Naive B cell (primary cell): ENCODE measurements around the gene TP53I11. TPM values are rescaled to one million over a fixed set of nuclear protein-coding genes. Genes with fewer than 3 reads are reported as not detected.

ENCODE experiments used
- ATAC-seq, 2 donors: fragments of 150-1000 bp; cut with Tn5 transposase; 2 replicates each; pipeline ENCODE4 v1.10.0; 2021; ENCODE audit warnings: low read depth in 2 of 2, mild to moderate bottlenecking in 2 of 2, moderate library complexity in 2 of 2
- DNase-seq: peaks from one replicate; pipeline ENCODE4 v3.0.0; 2022
- H3K27ac Mint-ChIP-seq, 6 donors: one replicate each; pipeline ENCODE4 v1.8.0; 2020 to 2022; ENCODE audit warnings: mild to moderate bottlenecking in 6 of 6, mixed read lengths in 6 of 6, moderate library complexity in 5 of 6, inconsistent platforms in 2 of 6
- H3K27me3 Mint-ChIP-seq, 3 donors: one replicate each; pipeline ENCODE4 v1.8.0; 2021 to 2022; ENCODE audit warnings: mixed read lengths in 3 of 3, mild to moderate bottlenecking in 1 of 3
- H3K36me3 Mint-ChIP-seq, 2 donors: one replicate each; pipeline ENCODE4 v1.8.0; 2020 to 2022; ENCODE audit warnings: mixed read lengths in 2 of 2, inconsistent platforms in 1 of 2, mild to moderate bottlenecking in 1 of 2
- H3K4me1 Mint-ChIP-seq, 3 donors: one replicate each; pipeline ENCODE4 v1.8.0; 2020 to 2022; ENCODE audit warnings: mixed read lengths in 3 of 3, inconsistent platforms in 1 of 3, mild to moderate bottlenecking in 1 of 3, moderate library complexity in 1 of 3
- H3K4me3 Mint-ChIP-seq, 8 donors: one replicate each; pipeline ENCODE4 v1.8.0; 2020 to 2022; ENCODE audit warnings: mild to moderate bottlenecking in 8 of 8, mixed read lengths in 8 of 8, moderate library complexity in 8 of 8, inconsistent platforms in 2 of 8
- H3K9me3 Mint-ChIP-seq, 7 donors: one replicate each; pipeline ENCODE4 v1.8.0; 2020 to 2022; ENCODE audit warnings: mixed read lengths in 7 of 7, mild to moderate bottlenecking in 5 of 7, inconsistent platforms in 2 of 7, moderate library complexity in 1 of 7
- polyA plus RNA-seq, 6 donors: library from polyadenylated mRNA; unstranded; fragments of 300-500 nt; fragmentation: Illumina TruSeq; gene quantifications; one replicate each; pipeline ENCODE4 v1.2.3, GENCODE V29; 2021; ENCODE audit warnings: low read depth in 6 of 6

Gene TP53I11
- polyA plus RNA-seq, 6 donors from 2014 or later = 29.7 to 68.5 (median 39.4) TPM

DNA sequence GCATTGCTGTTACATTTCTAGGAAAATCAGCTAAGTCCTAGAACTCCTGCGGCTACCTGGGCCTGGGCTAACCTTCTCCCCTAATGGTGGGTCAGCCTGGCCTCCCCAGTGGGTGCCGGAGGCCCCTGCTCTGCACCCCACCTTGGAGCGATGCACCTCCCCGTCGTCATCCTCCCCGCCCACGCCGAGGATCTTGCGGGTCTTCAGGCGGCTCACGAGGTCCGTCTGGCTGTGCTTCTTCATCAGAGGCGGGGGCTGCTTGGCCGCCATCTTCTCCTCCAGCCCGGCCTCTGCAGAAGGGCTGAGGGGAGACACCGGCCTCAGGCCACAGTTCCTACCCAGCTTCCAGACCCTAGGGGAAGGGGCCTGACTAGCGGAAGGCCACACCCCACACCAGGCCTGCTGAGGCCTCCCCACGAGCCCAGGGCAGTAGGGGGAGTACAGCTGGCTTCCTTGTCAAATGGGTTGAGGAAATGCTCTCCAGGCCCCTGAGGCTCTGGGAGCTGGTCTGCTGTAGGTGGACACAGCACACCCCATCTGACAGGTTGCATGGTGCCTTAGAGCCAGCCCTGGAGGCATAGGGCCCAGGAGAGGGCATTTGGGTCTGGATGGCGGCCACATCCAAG is 12.5 kb downstream of the TP53I11 start:
- H3K27ac Mint-ChIP-seq = no peak overlapping the region
- DNase-seq (no peak), ATAC-seq (no peak)
- H3K4me1 Mint-ChIP-seq = peaks cover 42 to 57% (median 43%) of the 10 kb centered on the region in 3 donors
- H3K9me3 Mint-ChIP-seq = no peaks in the 10 kb centered on the region
- H3K27me3 Mint-ChIP-seq = no peaks in the 10 kb centered on the region
- H3K4me3 Mint-ChIP-seq = no peak overlapping the region
- peaks cover 5 to 9% of the 10 kb centered on the region in 2 donors for H3K36me3 Mint-ChIP-seq

DNA sequence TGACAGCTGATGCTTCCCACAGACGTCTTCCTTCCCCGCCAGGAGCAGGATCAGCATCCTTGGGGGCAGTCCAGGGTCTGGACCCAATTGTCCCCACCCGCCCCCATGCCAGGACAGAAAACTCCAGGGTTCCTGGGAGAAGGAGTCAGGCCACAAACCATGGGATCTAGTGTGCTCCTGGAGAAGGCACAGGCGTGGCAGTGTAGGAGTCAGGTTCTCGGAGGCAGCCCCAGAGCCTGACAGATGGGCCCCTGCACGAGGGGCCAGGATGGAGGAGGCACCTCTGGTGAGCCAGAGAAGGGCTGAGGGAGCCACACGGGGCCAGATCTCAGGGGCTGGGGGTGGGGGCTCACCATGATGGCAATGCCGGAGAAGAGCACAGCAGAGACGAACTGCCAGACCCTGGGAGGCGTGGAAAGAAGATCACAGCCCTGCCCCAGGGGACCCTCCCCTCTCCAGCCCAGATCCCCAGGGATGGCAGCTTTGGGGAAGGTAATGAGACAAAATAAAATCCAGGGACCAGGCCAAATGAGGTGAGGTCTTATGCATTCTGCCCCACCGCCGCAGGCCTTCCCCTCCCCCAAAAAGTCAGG is 13.6 kb downstream of the TP53I11 start:
- Mint-ChIP-seq H3K4me3 (peak overlapping the region in 1 of 8 donors; percentile 16), H3K27ac (peak overlapping the region in 1 of 6 donors; percentile 78), H3K27me3 (no peaks in the 10 kb centered on the region), H3K4me1 (peaks cover 30 to 46% (median 31%) of the 10 kb centered on the region in 3 donors), H3K36me3 (peaks cover 5 to 9% of the 10 kb centered on the region in 2 donors), H3K9me3 (no peaks in the 10 kb centered on the region)
- DNase-seq (no peak), ATAC-seq (peak in 1 of 2 donors; percentile 6)

DNA sequence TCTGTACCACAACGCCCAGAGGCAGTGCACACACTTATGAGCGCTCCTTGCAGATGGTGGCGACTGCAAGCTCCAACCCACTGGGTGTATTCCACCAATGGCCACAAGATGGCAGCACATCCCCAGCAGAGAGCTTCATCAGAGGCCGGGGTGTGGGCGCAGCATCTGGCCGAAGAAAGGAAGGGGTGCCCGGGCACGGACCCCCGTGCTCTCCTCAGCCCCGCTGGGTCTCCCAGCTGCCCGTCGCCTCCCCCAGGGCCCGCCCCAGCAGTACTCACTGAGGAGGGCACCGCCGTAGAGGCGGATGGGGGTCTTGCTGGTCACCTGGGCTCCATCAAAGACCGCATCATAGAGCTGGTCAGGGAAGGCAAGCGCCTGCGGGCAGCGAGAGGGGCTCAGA is 14.2 kb downstream of the TP53I11 start:
- H3K9me3 Mint-ChIP-seq = no peaks in the 10 kb centered on the region
- peak; percentile 78 to 90 for ATAC-seq
- peak; percentile 77 for DNase-seq
- peaks cover 25 to 41% (median 26%) of the 10 kb centered on the region in 3 donors for H3K4me1 Mint-ChIP-seq
- peak overlapping the region in 1 of 8 donors; percentile 64 for H3K4me3 Mint-ChIP-seq
- H3K27ac Mint-ChIP-seq = peak overlapping the region in 1 of 6 donors; percentile 16
- peaks cover 5 to 9% of the 10 kb centered on the region in 2 donors for H3K36me3 Mint-ChIP-seq
- H3K27me3 Mint-ChIP-seq = no peaks in the 10 kb centered on the region

DNA sequence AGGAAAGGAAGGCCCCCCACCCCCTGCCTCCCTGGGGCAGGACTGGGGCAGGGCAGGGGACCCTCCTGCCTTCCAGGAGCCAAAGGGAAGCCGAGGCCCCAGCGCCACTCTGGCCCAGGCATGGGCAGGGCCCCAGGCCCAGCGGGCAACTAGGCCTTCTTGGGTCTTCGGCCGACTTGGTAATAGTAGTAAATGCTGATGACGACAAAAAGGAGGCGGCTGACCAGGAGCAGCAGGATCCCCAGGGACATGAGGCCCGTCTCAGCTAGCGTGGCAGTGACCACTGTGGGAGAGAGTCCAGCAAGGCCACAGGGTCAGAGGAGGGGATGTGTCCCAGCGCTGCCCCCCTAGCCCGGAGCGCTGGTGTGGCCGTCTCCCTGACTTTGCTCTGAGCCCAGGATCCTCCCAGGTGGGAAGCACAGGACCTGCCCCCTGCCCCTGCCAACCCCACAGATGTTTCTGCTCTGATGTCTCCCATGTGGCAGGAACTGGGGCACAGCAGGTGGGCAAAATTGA is 15.9 kb downstream of the TP53I11 start:
- H3K4me1 Mint-ChIP-seq = peaks cover 9 to 23% (median 11%) of the 10 kb centered on the region in 3 donors
- no peak overlapping the region for H3K4me3 Mint-ChIP-seq

DNA sequence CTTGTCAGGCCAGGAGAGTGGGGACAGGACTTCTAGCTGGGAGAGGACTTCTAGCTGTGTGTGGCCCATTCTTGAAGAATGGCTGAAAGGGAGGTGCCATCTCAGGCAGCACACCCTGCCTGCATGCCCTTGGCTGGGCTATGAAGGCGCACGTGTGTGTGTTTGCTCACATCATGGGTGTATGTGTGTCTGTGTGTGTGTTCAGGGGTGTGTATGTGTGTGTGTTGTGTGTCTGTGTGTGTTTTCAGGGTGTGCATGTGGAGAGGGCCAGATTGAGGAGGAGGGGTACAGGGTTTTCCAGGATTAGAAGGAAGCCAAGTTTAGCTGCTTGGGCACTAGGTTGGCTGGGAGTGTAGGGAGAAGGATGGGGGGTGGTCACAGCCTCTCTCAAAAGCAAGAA is 16.6 kb downstream of the TP53I11 start:
- Mint-ChIP-seq H3K4me1 (peaks cover 3 to 17% (median 8%) of the 10 kb centered on the region in 3 donors), H3K4me3 (no peak overlapping the region), H3K36me3 (peaks cover 5 to 18% of the 10 kb centered on the region in 2 donors), H3K27me3 (no peaks in the 10 kb centered on the region), H3K27ac (peak overlapping the region in 2 of 6 donors; percentile 9 to 64), H3K9me3 (no peaks in the 10 kb centered on the region)
- no peak for ATAC-seq
- DNase-seq = no peak

More for the DNA sequence above, 15.9 kb downstream of the TP53I11 start:
- Mint-ChIP-seq H3K9me3 (no peaks in the 10 kb centered on the region), H3K27me3 (no peaks in the 10 kb centered on the region), H3K27ac (no peak overlapping the region), H3K36me3 (peaks cover 5 to 18% of the 10 kb centered on the region in 2 donors)
- ATAC-seq (no peak), DNase-seq (no peak)

DNA sequence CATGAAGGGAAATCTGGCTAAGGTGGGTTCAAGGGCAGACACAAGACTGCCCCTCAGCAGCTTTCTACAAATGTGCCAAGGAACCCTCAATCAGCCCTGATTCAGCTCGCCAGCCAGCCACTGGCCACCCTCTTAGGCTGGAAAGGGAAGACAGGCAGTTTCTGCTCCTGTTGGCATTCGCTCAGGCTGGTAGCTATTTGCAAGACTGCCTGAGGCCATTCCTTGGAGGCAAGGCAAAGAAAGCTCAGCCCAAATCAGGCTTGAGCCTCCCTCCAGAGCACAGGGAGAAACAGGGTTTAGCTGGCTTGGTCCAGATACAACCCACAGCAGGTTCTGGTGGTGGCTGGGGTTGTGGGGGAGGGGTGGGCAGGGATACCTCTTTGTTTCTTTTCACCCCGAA is 19.2 kb downstream of the TP53I11 start:
- Mint-ChIP-seq H3K4me3 (no peak overlapping the region), H3K9me3 (no peaks in the 10 kb centered on the region), H3K4me1 (peaks cover 8 to 11% (median 10%) of the 10 kb centered on the region in 3 donors), H3K27ac (no peak overlapping the region), H3K36me3 (peaks cover 5 to 18% of the 10 kb centered on the region in 2 donors), H3K27me3 (no peaks in the 10 kb centered on the region)
- ATAC-seq (no peak), DNase-seq (no peak)

DNA sequence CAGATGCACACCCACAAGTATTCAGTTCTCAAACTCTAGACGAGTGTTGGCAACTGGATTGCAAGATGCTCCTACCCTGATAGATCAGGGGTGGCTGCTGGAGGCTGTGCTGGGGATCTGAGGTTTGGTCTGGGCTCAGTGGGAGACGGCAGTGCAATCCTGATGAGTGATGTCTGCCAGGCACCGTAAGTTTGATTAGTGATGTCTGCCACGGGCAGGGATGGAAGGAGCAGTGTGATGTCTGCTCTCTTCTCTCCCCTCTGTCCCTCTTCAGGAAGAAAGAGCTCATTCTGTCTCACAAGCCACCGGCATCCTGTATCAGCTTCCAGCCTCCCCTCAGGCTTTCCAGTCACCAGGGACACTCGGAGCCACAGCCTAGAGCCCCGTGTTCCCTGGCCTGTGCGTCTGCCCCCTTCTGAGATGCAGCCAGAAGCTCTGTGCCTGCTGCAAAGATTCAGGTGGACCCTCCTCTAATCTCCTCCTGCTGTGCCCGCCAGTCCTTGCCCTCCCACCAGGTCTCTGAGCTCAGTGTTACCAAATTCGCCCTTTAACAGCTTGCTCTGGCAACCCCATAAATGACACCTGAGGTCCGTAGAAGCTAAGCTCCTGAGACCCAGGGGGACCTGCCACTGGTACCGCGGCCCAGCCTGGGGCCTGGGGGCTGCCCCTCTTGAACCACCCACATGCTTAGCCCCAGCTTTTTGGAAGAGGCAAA is 19.9 kb downstream of the TP53I11 start:
- ATAC-seq (no peak), DNase-seq (no peak)
- Mint-ChIP-seq H3K9me3 (no peaks in the 10 kb centered on the region), H3K36me3 (peaks cover 5 to 18% of the 10 kb centered on the region in 2 donors), H3K27me3 (no peaks in the 10 kb centered on the region), H3K4me3 (no peak overlapping the region), H3K27ac (peak overlapping the region in 3 of 6 donors; percentile 34 to 86 (median 81)), H3K4me1 (peaks cover 7 to 8% (median 8%) of the 10 kb centered on the region in 3 donors)

DNA sequence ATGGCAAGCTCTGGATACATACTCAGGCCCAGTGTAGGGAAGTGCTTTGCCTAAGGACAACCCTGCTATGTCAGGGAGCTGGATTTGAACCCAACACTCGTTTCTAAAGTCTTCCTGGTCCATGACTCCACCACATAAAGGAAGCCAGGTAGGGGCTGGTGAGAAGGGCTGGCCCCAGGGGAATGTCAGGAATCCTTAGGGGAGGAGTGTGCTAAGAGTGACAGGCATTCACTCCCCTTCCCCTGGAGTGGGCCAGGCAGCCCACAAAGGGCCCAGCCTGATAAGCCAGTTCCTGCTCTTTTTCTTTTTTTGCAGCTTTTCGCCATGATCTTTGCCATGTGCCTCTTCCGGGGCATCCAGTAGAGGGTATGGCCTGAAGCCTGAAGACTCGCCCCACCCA is 21.9 kb downstream of the TP53I11 start:
- no peak for ATAC-seq
- DNase-seq = no peak
- H3K27ac Mint-ChIP-seq = peak overlapping the region in 2 of 6 donors; percentile 11 to 74
- H3K9me3 Mint-ChIP-seq = no peaks in the 10 kb centered on the region
- H3K27me3 Mint-ChIP-seq = no peaks in the 10 kb centered on the region
- H3K4me3 Mint-ChIP-seq = no peak overlapping the region
- H3K4me1 Mint-ChIP-seq = peaks cover 4 to 8% (median 7%) of the 10 kb centered on the region in 3 donors
- H3K36me3 Mint-ChIP-seq = peaks cover 0 to 11% of the 10 kb centered on the region in 2 donors

DNA sequence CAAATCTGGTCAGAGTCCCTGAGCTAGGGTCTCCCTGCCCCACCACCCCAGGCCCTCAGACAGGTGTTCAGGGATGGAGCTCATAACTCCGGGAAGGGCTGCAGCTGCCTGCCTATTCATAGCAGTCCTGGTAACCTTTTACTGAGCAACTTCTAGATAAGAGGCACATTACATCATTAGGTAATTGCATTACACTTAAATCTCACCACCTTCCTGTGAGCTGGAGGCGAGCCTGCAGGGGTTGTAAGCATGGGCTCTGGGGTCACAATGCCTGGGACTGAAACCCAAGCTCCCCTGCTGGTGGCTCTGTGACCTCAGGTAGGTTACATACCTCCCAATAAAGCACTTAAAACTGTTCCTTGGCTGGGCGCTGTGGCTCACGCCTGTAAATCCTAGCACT is 22.5 kb downstream of the TP53I11 start:
- Mint-ChIP-seq H3K27me3 (no peaks in the 10 kb centered on the region), H3K4me3 (no peak overlapping the region), H3K36me3 (peaks cover 0 to 10% of the 10 kb centered on the region in 2 donors), H3K27ac (no peak overlapping the region), H3K9me3 (no peaks in the 10 kb centered on the region), H3K4me1 (peaks cover 4 to 8% (median 7%) of the 10 kb centered on the region in 3 donors)
- ATAC-seq = no peak
- no peak for DNase-seq

DNA sequence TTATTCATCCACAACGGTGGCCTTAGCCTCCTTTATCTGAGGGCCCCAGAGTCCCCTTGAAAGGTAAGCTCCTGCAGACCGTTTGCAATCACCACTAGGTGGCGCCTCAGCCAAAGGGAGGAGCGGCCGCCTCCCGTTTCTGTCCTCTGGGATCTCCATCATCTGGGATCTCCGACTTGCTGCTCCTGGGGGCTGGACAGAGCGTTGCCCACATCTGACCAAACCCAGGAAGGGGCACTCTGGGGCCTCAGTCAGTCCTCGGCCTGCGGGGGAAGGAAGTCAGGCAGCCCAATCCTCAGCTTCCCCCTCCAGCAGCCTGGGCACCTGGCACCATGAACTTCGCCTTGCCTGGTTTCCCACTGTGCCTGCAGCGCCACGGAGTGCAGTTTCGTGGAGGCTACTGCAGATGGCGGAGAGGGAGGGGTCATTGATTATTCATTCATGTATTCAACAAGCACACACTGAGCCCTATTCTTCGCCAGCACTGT is 23.5 kb downstream of the TP53I11 start:
- Mint-ChIP-seq H3K27me3 (no peaks in the 10 kb centered on the region), H3K36me3 (peaks cover 0 to 10% of the 10 kb centered on the region in 2 donors), H3K9me3 (no peaks in the 10 kb centered on the region), H3K4me1 (peaks cover 4 to 8% (median 7%) of the 10 kb centered on the region in 3 donors), H3K4me3 (no peak overlapping the region), H3K27ac (no peak overlapping the region)
- DNase-seq = peak; percentile 39
- ATAC-seq = peak; percentile 42 to 73

DNA sequence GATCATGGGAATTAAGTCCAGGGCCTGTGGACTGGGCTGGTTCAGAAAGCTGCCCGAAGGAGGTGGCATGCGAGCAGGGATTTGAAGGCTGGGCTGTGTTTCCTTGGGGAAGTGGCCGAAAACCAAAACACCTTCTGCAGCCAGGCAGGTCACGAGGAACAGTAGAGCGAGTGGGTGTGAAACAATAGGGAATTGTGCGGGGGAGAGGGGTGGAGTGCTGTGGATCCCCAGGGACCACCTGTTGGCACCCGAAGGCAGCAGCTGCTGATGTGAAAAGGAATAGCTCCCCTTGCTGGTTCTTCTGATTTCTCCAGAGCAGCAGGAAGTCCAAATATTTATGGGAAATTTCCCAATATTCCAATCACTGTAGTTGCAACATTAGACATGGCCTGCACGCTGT is 24.6 kb downstream of the TP53I11 start:
- Mint-ChIP-seq H3K27ac (no peak overlapping the region), H3K4me1 (peaks cover 4 to 8% (median 7%) of the 10 kb centered on the region in 3 donors), H3K4me3 (no peak overlapping the region), H3K27me3 (no peaks in the 10 kb centered on the region), H3K9me3 (no peaks in the 10 kb centered on the region), H3K36me3 (peaks cover 0 to 10% of the 10 kb centered on the region in 2 donors)
- DNase-seq (no peak), ATAC-seq (no peak)

DNA sequence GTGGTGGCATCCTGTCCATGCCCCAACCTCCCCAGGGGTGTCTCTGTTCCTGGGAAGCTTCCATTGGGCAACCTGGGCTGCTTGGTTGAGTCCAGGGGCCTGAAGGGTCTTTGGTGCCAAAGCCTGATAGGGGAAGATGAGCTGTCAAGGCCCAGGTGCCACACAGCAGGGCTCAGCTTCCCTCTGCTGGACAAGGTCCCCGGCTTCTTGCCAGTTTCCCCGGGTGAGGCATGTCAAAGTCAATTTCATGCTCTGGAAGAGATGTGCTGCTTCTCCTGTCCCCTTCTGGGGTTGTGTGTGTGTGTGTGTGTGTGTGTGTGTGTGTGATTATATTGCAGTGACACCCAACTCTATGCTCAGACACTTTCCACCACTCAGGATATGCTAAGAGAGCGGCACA is 26.9 kb downstream of the TP53I11 start:
- no peak for DNase-seq
- Mint-ChIP-seq H3K36me3 (no peaks in the 10 kb centered on the region), H3K4me1 (peaks cover 4 to 8% (median 7%) of the 10 kb centered on the region in 3 donors), H3K27me3 (peaks cover 0 to 5% (median 0%) of the 10 kb centered on the region in 3 donors), H3K9me3 (no peaks in the 10 kb centered on the region), H3K27ac (peak overlapping the region in 1 of 6 donors; percentile 84), H3K4me3 (no peak overlapping the region)
- no peak for ATAC-seq

DNA sequence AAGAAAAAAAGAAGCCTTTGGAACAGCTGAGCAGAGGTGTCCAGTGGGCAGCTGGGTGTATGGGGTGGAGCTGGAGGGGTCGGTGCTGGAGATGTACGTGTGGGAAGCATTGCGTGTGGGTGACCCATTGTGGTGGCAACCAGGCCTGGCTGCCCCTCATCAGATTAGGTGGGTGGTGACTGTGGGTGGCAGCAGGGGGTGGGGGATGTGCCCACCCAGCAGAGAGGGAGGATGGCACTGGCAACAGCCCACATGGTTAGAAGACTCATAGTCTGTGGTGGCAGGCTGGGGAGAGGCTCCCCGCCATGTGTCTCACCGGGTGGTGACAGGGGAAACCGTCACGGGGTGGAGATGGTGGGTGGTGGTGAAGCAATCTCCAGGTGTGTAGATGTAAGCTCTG is 27.6 kb downstream of the TP53I11 start:
- DNase-seq (no peak), ATAC-seq (no peak)
- Mint-ChIP-seq H3K27me3 (peaks cover 0 to 5% (median 0%) of the 10 kb centered on the region in 3 donors), H3K27ac (no peak overlapping the region), H3K4me1 (peaks cover 4 to 8% (median 7%) of the 10 kb centered on the region in 3 donors), H3K4me3 (no peak overlapping the region), H3K9me3 (no peaks in the 10 kb centered on the region), H3K36me3 (no peaks in the 10 kb centered on the region)
